SK-N-MC (cell line): ENCODE measurements around the gene PPP2R2C.

Experiments
- DNase-seq: peaks from one replicate; pipeline ENCODE4 v3.0.0-alpha.2; 2011; ENCODE audit warnings: low read depth, low spot score
- H3K27ac ChIP-seq: fragments of 200-600 bp; sonication (generic); 2 replicates; pipeline ENCODE4 v1.5.1; 2016; ENCODE audit warnings: mixed run types
- H3K36me3 ChIP-seq: fragments of 200-600 bp; sonication (generic); 2 replicates; pipeline ENCODE4 v1.6.1; 2017; ENCODE audit warnings: antibody characterized with exemption, low read length, mixed read lengths; ENCODE audit not compliant: insufficient read depth
- H3K4me3 ChIP-seq: fragments of 200-600 bp; sonication (generic); 2 replicates; pipeline ENCODE4 v1.5.1; 2016
- H3K9ac ChIP-seq: fragments of 200-600 bp; sonication (generic); 2 replicates; pipeline ENCODE4 v1.8.0; 2017; ENCODE audit warnings: mixed run types, mixed read lengths; ENCODE audit not compliant: insufficient read length
- H3K9me3 ChIP-seq: fragments of 200-600 bp; sonication (generic); 2 replicates; pipeline ENCODE4 v1.6.1; 2017; ENCODE audit warnings: low read depth, mild to moderate bottlenecking, antibody characterized with exemption, low read length, moderate library complexity, mixed read lengths
- EZH2 ChIP-seq: fragments of 200-600 bp; sonication (generic); IDR thresholded peaks from one replicate; pipeline ENCODE4 v1.6.1; 2017; ENCODE audit warnings: antibody characterized with exemption
- FOXP2 ChIP-seq: optimal IDR thresholded peaks from 2 replicates; pipeline ENCODE3; 2011; ENCODE audit warnings: mild to moderate bottlenecking, moderate library complexity; ENCODE audit not compliant: insufficient read depth; ENCODE audit errors: extremely low read length, control extremely low read depth
- POLR2AphosphoS5 ChIP-seq: IDR thresholded peaks from 2 replicates; pipeline ENCODE4 v1.6.1; 2012; ENCODE audit warnings: mild to moderate bottlenecking, low read depth, low read length, borderline replicate concordance

The PPP2R2C gene

GRCh38 chr4:6507345-6507744 lies 34.9 kb upstream of the PPP2R2C start:
- Histone ChIP-seq H3K27ac (no peak overlapping the region), H3K9ac (no peak overlapping the region), H3K4me3 (no peak overlapping the region), H3K36me3 (no peaks in the 10 kb centered on the region), H3K9me3 (no peaks in the 10 kb centered on the region)
- TF ChIP-seq POLR2AphosphoS5 (no peak), FOXP2 (no peak), EZH2 (no peak)
- no peak for DNase-seq

- Histone ChIP-seq H3K9ac (no peak overlapping the region), H3K9me3 (no peaks in the 10 kb centered on the region), H3K27ac (no peak overlapping the region), H3K4me3 (no peak overlapping the region), H3K36me3 (no peaks in the 10 kb centered on the region)
- no peak for DNase-seq
- TF ChIP-seq EZH2 = no peak
- TF ChIP-seq POLR2AphosphoS5 = no peak
- no peak for TF ChIP-seq FOXP2
Measured at GRCh38 chr4:6506616-6507140, 34.3 kb upstream of the PPP2R2C start.

GRCh38 chr4:6504900-6505496 lies 32.6 kb upstream of the PPP2R2C start:
- DNase-seq = no peak

GRCh38 chr4:6502747-6503465 lies 30.5 kb upstream of the PPP2R2C start:
- Histone ChIP-seq H3K27ac (no peak overlapping the region), H3K36me3 (no peaks in the 10 kb centered on the region), H3K9me3 (no peaks in the 10 kb centered on the region), H3K4me3 (no peak overlapping the region), H3K9ac (no peak overlapping the region)
- no peak for DNase-seq
- TF ChIP-seq POLR2AphosphoS5 = no peak
- no peak for TF ChIP-seq EZH2
- TF ChIP-seq FOXP2 = no peak

More at GRCh38 chr4:6504900-6505496, 32.6 kb upstream of the PPP2R2C start:
- TF ChIP-seq EZH2 = no peak
- TF ChIP-seq POLR2AphosphoS5 = no peak
- H3K9me3 ChIP-seq = no peaks in the 10 kb centered on the region
- no peak overlapping the region for H3K9ac ChIP-seq
- H3K36me3 ChIP-seq = no peaks in the 10 kb centered on the region
- H3K4me3 ChIP-seq = no peak overlapping the region
- H3K27ac ChIP-seq = no peak overlapping the region

- H3K36me3 ChIP-seq = no peaks in the 10 kb centered on the region
- no peak overlapping the region for H3K4me3 ChIP-seq
- no peak overlapping the region for H3K27ac ChIP-seq
- DNase-seq = no peak
- H3K9me3 ChIP-seq = no peaks in the 10 kb centered on the region
- no peak overlapping the region for H3K9ac ChIP-seq
- TF ChIP-seq EZH2 (no peak), FOXP2 (no peak), POLR2AphosphoS5 (no peak)
Measured at GRCh38 chr4:6502147-6502546, 29.7 kb upstream of the PPP2R2C start.

GRCh38 chr4:6501171-6501570 lies 28.8 kb upstream of the PPP2R2C start:
- DNase-seq = no peak
- H3K4me3 ChIP-seq = no peak overlapping the region

GRCh38 chr4:6500481-6501140 lies 28.2 kb upstream of the PPP2R2C start:
- H3K9me3 ChIP-seq = no peaks in the 10 kb centered on the region
- no peak overlapping the region for H3K27ac ChIP-seq
- TF ChIP-seq POLR2AphosphoS5 (no peak), EZH2 (no peak), FOXP2 (no peak)
- H3K4me3 ChIP-seq = no peak overlapping the region
- H3K36me3 ChIP-seq = no peaks in the 10 kb centered on the region
- DNase-seq = no peak
- H3K9ac ChIP-seq = no peak overlapping the region

More at GRCh38 chr4:6501171-6501570, 28.8 kb upstream of the PPP2R2C start:
- no peak overlapping the region for H3K27ac ChIP-seq
- H3K9me3 ChIP-seq = no peaks in the 10 kb centered on the region
- TF ChIP-seq POLR2AphosphoS5 = no peak
- no peak for TF ChIP-seq EZH2
- no peak for TF ChIP-seq FOXP2
- H3K9ac ChIP-seq = no peak overlapping the region
- no peaks in the 10 kb centered on the region for H3K36me3 ChIP-seq

- Histone ChIP-seq H3K4me3 (no peak overlapping the region), H3K9me3 (no peaks in the 10 kb centered on the region), H3K27ac (no peak overlapping the region), H3K9ac (no peak overlapping the region), H3K36me3 (no peaks in the 10 kb centered on the region)
- TF ChIP-seq EZH2 = no peak
- TF ChIP-seq FOXP2 = no peak
- no peak for TF ChIP-seq POLR2AphosphoS5
- DNase-seq = no peak
Measured at GRCh38 chr4:6499238-6499600, 26.8 kb upstream of the PPP2R2C start.
